Measurements from ENCODE around the gene HOXD11. TPM values are rescaled to one million over a fixed set of nuclear protein-coding genes. Genes with fewer than 3 reads are reported as not detected.

HOXD11 gene
- total and polyA plus RNA-seq, 8 donors, result not detected

DNA sequence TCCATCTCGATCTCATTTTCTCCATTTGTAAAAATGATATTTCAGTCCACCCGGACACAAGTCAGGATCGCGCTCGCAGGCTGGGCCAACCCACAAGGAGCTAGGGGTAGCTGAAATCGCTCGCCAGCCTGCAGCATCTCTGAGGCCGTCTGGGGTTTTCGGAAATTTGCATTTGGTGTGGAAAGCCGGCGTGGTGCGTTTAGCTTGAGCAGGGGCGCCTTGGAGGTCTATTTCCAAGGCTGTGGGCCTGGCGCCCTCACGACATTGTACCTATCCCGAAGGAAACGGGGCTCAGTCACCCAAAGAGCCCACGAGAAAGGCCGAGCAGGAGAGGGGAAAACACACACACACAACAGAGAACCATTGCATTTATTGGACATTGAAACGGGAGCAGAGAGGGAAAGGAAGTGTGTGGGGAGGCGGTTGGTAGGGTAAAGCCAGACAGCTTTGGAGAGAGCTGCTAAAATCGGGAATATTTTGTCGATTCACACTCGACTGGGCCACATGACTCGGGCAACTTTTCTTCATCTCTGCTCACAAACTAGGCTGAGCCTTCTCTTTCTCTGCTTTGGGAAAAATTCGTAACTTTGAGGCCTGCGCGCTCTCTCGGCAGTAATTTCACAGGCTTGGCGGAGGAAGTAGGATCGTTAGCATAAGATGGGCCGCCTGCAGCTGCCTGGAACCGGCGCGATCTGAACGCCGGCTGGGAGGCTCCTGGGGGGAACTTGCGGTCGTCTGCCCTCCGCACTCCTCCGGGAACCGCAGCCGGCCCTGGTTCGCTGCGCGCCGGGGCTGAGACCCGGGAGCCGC, 21.3 kb downstream of the HOXD11 start:
- H3K9me3 ChIP-seq, result no peaks in the 10 kb centered on the region
- H3K27ac ChIP-seq, result peak overlapping the region in 1 of 4 donors; percentile 8
- intact Hi-C loops (cut with DNase I), result loop anchor here in 2 of 3 donors (5.0 to 10.0 kb wide), 4 partner anchors 509 to 1016 kb away; no protein-coding TSS in a partner anchor
- peaks cover 12 to 83% (median 35%) of the 10 kb centered on the region in 4 donors for H3K27me3 ChIP-seq
- H3K36me3 ChIP-seq, result no peaks in the 10 kb centered on the region
- FAIRE-seq (no peak), DNase-seq (no peak), ATAC-seq (no peak)
- peaks cover 0 to 8% (median 5%) of the 10 kb centered on the region in 3 donors for H3K4me1 ChIP-seq
- TF ChIP-seq, protein P1, sequence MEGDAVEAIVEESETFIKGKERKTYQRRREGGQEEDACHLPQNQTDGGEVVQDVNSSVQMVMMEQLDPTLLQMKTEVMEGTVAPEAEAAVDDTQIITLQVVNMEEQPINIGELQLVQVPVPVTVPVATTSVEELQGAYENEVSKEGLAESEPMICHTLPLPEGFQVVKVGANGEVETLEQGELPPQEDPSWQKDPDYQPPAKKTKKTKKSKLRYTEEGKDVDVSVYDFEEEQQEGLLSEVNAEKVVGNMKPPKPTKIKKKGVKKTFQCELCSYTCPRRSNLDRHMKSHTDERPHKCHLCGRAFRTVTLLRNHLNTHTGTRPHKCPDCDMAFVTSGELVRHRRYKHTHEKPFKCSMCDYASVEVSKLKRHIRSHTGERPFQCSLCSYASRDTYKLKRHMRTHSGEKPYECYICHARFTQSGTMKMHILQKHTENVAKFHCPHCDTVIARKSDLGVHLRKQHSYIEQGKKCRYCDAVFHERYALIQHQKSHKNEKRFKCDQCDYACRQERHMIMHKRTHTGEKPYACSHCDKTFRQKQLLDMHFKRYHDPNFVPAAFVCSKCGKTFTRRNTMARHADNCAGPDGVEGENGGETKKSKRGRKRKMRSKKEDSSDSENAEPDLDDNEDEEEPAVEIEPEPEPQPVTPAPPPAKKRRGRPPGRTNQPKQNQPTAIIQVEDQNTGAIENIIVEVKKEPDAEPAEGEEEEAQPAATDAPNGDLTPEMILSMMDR (IDR thresholded peaks at IDR 0.05), result no peak
- H3K4me3 ChIP-seq, result no peak overlapping the region
- 10 to 13% methylated on average over 49 of the region's 49 CpGs for WGBS, 2 donors

GRCh38 chr2:176128982-176129796, 22.1 kb downstream of the HOXD11 start, which contains the start of gene HOXD8:
Gene HOXD8 (plus strand): TSS chr2:176129705. CDS start chr2:176130367, 662 bp downstream.
- H3K4me3 ChIP-seq, result peak within 1 kb of the TSS in 2 of 4 donors; percentile 16 to 39
- ATAC-seq (peak in 3 of 4 donors; percentile 39 to 52 (median 42)), DNase-seq (peak in 1 of 6 donors; percentile 62), FAIRE-seq (no peak)
- TF ChIP-seq, protein P1 (IDR thresholded peaks at IDR 0.05), result no peak
- H3K36me3 ChIP-seq, result no peaks in the 10 kb centered on the region
- no peaks in the 10 kb centered on the region for H3K9me3 ChIP-seq
- peaks cover 0 to 8% (median 5%) of the 10 kb centered on the region in 3 donors for H3K4me1 ChIP-seq
- WGBS, 2 donors, result 3 to 6% methylated on average over 62 to 64 of the region's 64 CpGs
- peaks cover 12 to 87% (median 36%) of the 10 kb centered on the region in 4 donors for H3K27me3 ChIP-seq
- H3K27ac ChIP-seq, result peak within 1 kb of the TSS in 1 of 4 donors; percentile 28
- intact Hi-C loops (cut with DNase I), result loop anchor here in 2 of 3 donors (5.0 to 10.0 kb wide), 4 partner anchors 508 to 1016 kb away; no protein-coding TSS in a partner anchor

- peak overlapping the region in 2 of 4 donors; percentile 16 to 39 for H3K4me3 ChIP-seq
- peaks cover 9 to 86% (median 37%) of the 10 kb centered on the region in 4 donors for H3K27me3 ChIP-seq
- no peak overlapping the region for H3K27ac ChIP-seq
- H3K4me1 ChIP-seq, result peaks cover 0 to 8% (median 5%) of the 10 kb centered on the region in 3 donors
- intact Hi-C loops (cut with DNase I), result loop anchor here (5.0 to 10.0 kb wide), 6 partner anchors 325 to 1015 kb away; no protein-coding TSS in a partner anchor
- TF ChIP-seq, protein P1 (IDR thresholded peaks at IDR 0.05), result no peak
- peak in 1 of 4 donors; percentile 16 for ATAC-seq
- FAIRE-seq, result no peak
- H3K36me3 ChIP-seq, result no peaks in the 10 kb centered on the region
- WGBS, 2 donors, result 2 to 5% methylated on average over 42 to 43 of the region's 43 CpGs
- DNase-seq, result no peak
- H3K9me3 ChIP-seq, result no peaks in the 10 kb centered on the region
Measured at GRCh38 chr2:176129813-176130146, 22.7 kb downstream of the HOXD11 start.

DNA sequence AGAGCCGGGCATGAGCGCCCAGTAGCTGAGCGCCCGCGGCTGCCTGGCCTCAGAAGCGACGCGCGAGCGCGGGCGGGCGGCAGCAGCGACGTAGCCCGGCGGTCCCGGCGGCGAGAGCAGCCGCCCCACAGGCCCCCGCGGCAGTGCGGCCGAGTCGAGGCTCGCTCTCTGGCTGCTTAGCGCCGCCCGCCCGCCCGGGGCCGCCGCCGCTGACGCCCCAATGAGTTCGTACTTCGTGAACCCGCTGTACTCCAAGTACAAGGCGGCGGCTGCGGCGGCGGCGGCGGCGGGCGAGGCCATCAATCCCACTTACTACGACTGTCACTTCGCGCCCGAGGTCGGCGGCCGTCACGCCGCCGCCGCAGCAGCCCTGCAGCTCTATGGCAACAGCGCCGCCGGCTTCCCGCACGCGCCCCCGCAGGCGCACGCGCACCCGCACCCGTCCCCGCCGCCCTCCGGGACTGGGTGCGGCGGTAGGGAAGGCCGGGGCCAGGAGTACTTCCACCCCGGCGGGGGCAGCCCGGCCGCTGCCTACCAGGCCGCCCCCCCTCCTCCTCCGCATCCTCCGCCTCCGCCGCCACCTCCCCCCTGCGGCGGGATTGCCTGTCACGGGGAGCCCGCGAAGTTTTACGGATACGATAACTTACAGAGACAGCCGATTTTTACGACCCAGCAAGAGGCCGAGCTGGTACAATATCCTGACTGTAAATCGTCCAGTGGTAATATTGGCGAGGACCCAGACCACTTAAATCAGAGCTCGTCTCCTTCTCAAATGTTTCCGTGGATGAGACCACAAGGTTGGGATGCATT, 23.3 kb downstream of the HOXD11 start:
- intact Hi-C loops (cut with DNase I), result loop anchor here in 2 of 3 donors (10.0 kb wide), 2 partner anchors 324 to 434 kb away; no protein-coding TSS in a partner anchor
- peaks cover 0 to 8% (median 5%) of the 10 kb centered on the region in 3 donors for H3K4me1 ChIP-seq
- no peaks in the 10 kb centered on the region for H3K36me3 ChIP-seq
- H3K9me3 ChIP-seq, result no peaks in the 10 kb centered on the region
- DNase-seq (peak in 2 of 6 donors; percentile 61 to 72), FAIRE-seq (no peak), ATAC-seq (peak in 1 of 4 donors; percentile 23)
- TF ChIP-seq, protein P1 (IDR thresholded peaks at IDR 0.05), result no peak
- H3K27ac ChIP-seq, result peak overlapping the region in 1 of 4 donors; percentile 28
- H3K4me3 ChIP-seq, result peak overlapping the region in 2 of 4 donors; percentile 16 to 39
- 4 to 6% methylated on average over 58 to 100 of the region's 100 CpGs for WGBS, 2 donors
- peaks cover 8 to 80% (median 35%) of the 10 kb centered on the region in 4 donors for H3K27me3 ChIP-seq
